AG04449 (cell line): ENCODE data around the gene SCN11A.

Experiments
- CTCF ChIA-PET: fragments of 350-600 bp; formaldehyde crosslinking; extraction: SDS; loops from one replicate; lab custom pipeline; 2021; ENCODE audit warnings: antibody characterized with exemption; lab: Yijun Ruan, JAX
- POLR2A ChIA-PET: fragments of 400-600, 350-600 bp; formaldehyde crosslinking; extraction: SDS; loops from one replicate; lab custom pipeline; 2020; ENCODE audit warnings: antibody characterized with exemption, inconsistent platforms; lab: Yijun Ruan, JAX
- DNase-seq: peaks from one replicate; pipeline ENCODE4 v3.0.0-alpha.2; 2010; ENCODE audit warnings: low read depth, low spot score
- H3K4me3 ChIP-seq: 2 replicates; pipeline ENCODE4 v1.5.1; 2011; ENCODE audit warnings: low read depth, mild to moderate bottlenecking, control low read depth, low read length
- CTCF ChIP-seq: IDR thresholded peaks from one replicate; pipeline ENCODE4 v1.5.1; 2011; ENCODE audit warnings: mild to moderate bottlenecking, moderate library complexity, low read length, control low read depth, inconsistent platforms; ENCODE audit not compliant: insufficient read depth; ENCODE audit errors: missing control alignments

Gene SCN11A

GRCh38 chr3:39098473-39099000, 46.8 kb upstream of the SCN11A start:
- ChIA-PET POLR2A (no interaction called here), CTCF (interaction anchor here (1.3 to 5.0 kb wide), 2 partner anchors 29 to 193 kb away, joined by 5 to 35 read pairs; no protein-coding TSS in a partner anchor)
- H3K4me3 ChIP-seq, result no peak overlapping the region
- TF ChIP-seq CTCF, result no peak
- DNase-seq, result no peak

DNA sequence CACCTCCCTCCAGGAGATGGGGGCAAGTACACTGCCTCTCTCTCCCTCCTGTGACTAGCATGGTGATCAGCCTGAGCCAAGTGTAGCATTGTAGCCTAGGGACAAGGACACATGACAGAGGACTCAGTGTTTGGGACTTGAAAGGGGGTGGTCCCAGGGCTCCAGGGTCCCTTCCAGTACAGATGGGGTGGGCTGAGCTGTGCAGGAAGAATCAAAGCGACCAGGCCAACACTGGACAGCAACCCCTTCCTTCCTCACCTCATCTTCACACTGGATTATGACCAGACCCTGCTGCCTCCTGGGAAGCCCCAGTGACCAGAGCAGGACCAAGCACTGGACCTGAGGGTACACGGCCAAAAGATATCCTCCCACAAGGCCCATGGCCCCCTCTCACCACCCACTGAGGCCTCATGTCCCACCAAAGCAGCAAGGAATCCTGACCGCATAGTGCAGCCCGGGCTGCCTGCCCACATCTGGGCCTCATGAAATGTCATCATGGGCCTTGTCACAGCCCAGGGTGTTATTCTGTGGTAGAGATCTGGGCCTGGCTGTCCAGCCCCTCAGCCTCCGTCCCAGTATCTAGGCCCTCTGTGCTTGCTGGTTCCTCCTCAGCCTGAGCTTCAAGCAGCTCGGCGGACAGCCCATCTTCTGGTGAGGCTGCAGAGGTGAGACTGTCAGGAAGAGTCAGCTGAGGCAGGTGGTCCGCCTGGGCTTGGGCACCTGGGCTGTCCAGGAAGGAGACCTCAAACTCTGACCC, 46.1 kb upstream of the SCN11A start:
- POLR2A ChIA-PET, result no interaction called here
- CTCF ChIA-PET, result interaction anchor here (1.2 to 1.7 kb wide), 5 partner anchors 8 to 194 kb away, joined by 3 to 8 read pairs (median 5); no protein-coding TSS in a partner anchor
- no peak for TF ChIP-seq CTCF
- no peak for DNase-seq
- H3K4me3 ChIP-seq, result no peak overlapping the region

GRCh38 chr3:39096775-39097174, 45.0 kb upstream of the SCN11A start:
- no peak for TF ChIP-seq CTCF
- no peak for DNase-seq
- no peak overlapping the region for H3K4me3 ChIP-seq
- POLR2A ChIA-PET, result no interaction called here
- CTCF ChIA-PET, result interaction anchor here (0.9 to 1.7 kb wide), 5 partner anchors 9 to 195 kb away, joined by 3 to 8 read pairs (median 4); no protein-coding TSS in a partner anchor

DNA sequence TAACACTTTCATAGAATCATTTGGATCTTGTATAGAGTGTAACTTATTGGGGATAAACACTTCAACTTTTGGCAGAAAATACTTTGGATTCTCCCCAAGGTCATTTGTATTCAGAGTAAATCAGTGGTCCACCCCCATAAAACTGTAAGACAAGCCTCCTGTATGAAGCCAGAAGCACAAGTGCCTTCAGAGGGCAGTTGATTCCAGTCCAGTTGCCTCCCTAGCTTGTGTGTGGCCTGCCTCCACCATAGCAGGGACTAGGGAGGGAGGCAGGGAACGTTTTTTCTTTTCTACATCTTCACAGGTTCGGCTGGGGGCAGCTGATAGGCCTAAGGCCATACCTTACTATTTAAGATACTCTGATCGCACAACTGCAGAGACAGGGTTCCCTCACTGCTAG, 44.0 kb upstream of the SCN11A start:
- no peak overlapping the region for H3K4me3 ChIP-seq
- no peak for DNase-seq
- ChIA-PET POLR2A (no interaction called here), CTCF (no interaction called here)
- no peak for TF ChIP-seq CTCF

DNA sequence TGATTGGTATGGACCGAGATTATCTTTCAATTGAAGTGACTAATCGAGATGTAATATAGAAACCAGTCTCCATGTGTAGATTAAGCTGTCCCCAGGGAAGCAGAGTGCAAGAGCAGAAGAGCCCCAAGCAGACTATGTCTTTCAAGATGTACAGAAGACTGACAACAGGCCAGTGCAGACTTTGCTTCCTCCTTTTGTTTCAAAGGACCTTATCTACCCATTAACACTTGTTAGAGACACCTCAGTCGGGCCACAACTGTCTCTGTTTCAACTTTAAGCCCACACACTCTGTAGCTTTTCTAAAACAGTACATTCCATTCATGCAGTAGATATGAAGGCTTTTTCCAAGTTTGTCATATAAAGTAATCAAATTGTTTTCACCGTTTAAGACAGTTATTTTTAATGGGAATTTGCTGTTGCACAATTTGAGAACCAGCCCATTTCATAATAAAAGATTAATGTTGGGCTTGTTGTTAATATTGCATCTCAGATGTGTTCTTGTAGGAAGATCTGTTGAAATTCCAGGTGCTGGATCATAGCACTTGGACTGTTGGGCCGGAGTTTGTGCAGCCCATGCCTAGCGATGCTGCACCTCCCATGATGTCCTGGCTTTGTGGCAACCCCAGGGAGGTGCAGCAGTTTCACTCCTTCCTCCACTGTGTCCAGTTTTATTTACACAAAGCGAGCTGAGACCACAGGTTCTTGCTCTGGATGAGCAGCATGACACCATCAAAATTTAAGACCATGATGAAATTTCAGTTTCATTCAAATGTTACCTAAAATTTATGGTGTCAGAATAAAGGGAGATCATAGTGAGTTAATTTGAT, 43.3 kb upstream of the SCN11A start:
- POLR2A ChIA-PET, result no interaction called here
- H3K4me3 ChIP-seq, result no peak overlapping the region
- no peak for DNase-seq
- no peak for TF ChIP-seq CTCF
- CTCF ChIA-PET, result interaction anchor here (1.0 to 1.3 kb wide), 3 partner anchors 8 to 193 kb away, joined by 3 to 4 read pairs (median 4); no protein-coding TSS in a partner anchor

DNA sequence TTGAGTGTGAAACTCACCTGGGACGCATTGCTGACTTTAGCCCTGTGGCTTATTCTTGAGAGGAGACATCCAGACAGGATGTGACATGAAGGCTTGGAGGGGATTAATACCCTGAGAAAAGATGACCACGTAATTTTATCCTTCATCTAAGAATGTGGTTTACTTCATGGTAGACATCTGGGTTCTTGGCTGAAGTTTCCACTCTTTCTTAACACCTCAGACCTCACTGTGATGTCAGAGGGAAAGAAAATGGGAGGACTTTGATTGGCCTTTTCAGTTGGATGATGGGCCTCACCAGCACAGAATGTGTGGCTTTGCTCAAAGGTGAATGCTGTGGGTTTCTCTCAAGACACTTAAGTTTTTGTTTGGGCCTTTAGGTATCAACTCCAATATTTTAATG, 39.2 kb upstream of the SCN11A start:
- CTCF ChIA-PET, result interaction anchor here (1.3 kb wide), 1 partner anchor 11 kb away, joined by 3 read pairs; no protein-coding TSS in a partner anchor

More for the DNA sequence above, 39.2 kb upstream of the SCN11A start:
- POLR2A ChIA-PET, result no interaction called here
- TF ChIP-seq CTCF, result no peak
- DNase-seq, result no peak
- H3K4me3 ChIP-seq, result no peak overlapping the region
